Activated CD4-positive, alpha-beta T cell treated with anti-CD3 and anti-CD28 coated beads, Interleukin-2, amount 10 ng/mL, durations not matched to agents 7 days and 5 days (primary cell): ENCODE results near the gene NEK8. TPM values are rescaled to one million over a fixed set of nuclear protein-coding genes. Genes with fewer than 3 reads are reported as not detected.

Experiments
- CTCF ChIA-PET: fragments of 350-600 bp; sonication (Branson Sonifier 250); formaldehyde crosslinking; loops from one replicate; lab custom pipeline; 2021; ENCODE audit warnings: antibody characterized with exemption; lab: Charles Lee
- POLR2A ChIA-PET: fragments of 350-600 bp; sonication (Branson Sonifier 250); formaldehyde crosslinking; loops from one replicate; lab custom pipeline; 2021; ENCODE audit warnings: antibody characterized with exemption; lab: Charles Lee
- DNase-seq: peaks from one replicate; pipeline ENCODE4 v3.0.0-alpha.2; 2020
- H3K27ac Mint-ChIP-seq: one replicate; pipeline ENCODE4 v1.8.0; 2021; ENCODE audit warnings: mild to moderate bottlenecking, moderate library complexity, mixed read lengths
- H3K27me3 Mint-ChIP-seq: one replicate; pipeline ENCODE4 v1.8.0; 2021; ENCODE audit warnings: mixed read lengths
- H3K36me3 Mint-ChIP-seq: one replicate; pipeline ENCODE4 v1.8.0; 2021; ENCODE audit warnings: low read depth, mixed read lengths
- H3K4me1 Mint-ChIP-seq: one replicate; pipeline ENCODE4 v1.8.0; 2021; ENCODE audit warnings: mixed read lengths
- H3K4me3 Mint-ChIP-seq: one replicate; pipeline ENCODE4 v1.8.0; 2021; ENCODE audit warnings: mild to moderate bottlenecking, moderate library complexity, mixed read lengths
- H3K9me3 Mint-ChIP-seq: one replicate; pipeline ENCODE4 v1.8.0; 2021; ENCODE audit warnings: mixed read lengths
- total RNA-seq, 2 experiments: library from RNA; stranded (reverse); gene quantifications; one replicate each; pipeline ENCODE4 v1.2.3, GENCODE V29; 2021

NEK8 gene
- total RNA-seq, 2 experiments from 2014 or later, result 7.3 TPM

DNA sequence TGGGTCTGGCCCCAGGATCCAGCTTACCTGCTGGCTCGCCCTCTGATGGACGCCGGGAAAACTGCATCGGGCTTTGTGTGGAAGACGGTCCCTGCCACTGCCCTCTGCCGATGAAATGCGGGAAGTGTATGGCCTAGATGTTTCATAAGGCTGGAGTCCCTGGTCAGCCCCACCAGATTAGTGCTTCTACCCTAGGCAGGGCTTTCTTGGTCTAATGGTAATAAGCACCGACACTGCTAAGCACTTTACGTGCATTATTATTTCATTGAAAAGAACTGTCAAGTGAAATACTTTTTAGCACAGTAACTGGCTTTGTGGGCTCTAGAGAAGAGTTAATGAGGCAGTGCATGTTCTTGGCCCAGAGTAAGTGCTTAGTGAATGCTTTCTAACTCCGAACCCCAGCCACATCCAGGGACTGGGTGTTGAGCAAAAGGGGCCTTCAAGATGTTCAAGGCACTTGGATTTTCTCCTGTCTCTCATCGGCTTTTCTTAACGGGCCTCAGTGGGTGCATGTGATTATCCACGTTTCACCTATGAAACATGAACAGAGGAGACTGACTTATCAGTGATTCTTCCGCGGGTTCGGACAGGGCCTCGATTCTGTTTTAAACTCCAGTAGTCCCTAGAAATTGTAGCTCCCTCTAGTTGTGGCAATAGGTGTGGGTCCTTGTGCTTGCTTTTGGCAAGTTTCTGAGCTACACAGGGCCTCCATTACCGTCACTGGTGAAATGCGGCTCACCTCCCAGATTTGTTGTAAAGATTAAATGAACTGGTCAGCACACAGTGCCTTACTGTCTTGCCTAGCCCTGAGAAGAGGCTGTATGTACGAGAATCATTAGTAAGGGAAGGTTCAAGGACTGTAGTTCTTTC, 21.8 kb downstream of the NEK8 start:
- CTCF ChIA-PET, result interaction anchor here (0.6 to 20.1 kb wide), 35 partner anchors 9 to 395 kb away, joined by 3 to 420 read pairs (median 3); partner anchors contain the start of genes FAM222B, NEK8, RPL23A and SDF2
- Mint-ChIP-seq H3K4me1 (peaks cover 36% of the 10 kb centered on the region), H3K27ac (peak overlapping the region; percentile 31), H3K36me3 (peaks cover 9% of the 10 kb centered on the region), H3K27me3 (no peaks in the 10 kb centered on the region), H3K9me3 (no peaks in the 10 kb centered on the region), H3K4me3 (no peak overlapping the region)
- POLR2A ChIA-PET, result interaction anchor here (0.6 to 1.0 kb wide), 3 partner anchors 23 to 24 kb away, joined by 3 to 5 read pairs (median 4); no protein-coding TSS in a partner anchor
- peak; percentile 91 for DNase-seq

DNA sequence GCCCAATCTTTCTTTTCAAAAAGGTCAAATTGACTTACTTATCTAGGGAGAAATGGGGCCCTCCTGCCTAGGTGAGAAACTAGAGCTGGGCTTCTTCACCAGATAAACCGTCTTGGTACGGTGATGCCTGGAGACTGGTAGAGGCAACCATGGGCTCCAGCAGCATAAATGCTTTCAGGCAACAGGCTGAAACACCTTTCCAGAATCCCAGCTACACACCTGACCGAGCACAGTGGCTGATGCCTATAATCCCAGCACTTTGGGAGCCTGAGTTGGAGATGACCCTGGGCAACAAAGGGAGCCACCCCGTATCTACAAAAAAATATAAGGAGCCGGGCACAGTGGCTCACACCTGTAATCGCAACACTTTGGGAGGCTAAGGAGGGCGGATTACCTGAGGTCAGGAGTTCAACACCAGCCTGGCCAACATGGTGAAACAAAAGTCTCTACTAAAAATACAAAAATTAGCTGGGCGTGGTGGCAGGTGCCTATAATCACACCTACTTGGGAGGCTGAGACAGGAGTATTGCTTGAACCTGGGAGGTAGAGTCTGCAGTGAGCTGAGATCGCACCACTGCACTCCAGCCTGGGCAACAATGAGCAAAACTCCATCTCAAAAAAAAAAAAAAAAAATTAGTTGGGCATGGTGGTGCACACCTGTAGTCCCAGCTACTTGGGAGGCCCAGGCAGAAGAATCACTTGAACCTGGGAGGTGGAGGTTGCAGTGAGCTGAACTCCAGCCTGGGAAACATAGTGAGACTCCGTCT, 23.2 kb downstream of the NEK8 start:
- no peak for DNase-seq
- POLR2A ChIA-PET, result no interaction called here
- H3K36me3 Mint-ChIP-seq, result peaks cover 9% of the 10 kb centered on the region
- no peaks in the 10 kb centered on the region for H3K27me3 Mint-ChIP-seq
- no peaks in the 10 kb centered on the region for H3K9me3 Mint-ChIP-seq
- H3K4me3 Mint-ChIP-seq, result no peak overlapping the region
- no peak overlapping the region for H3K27ac Mint-ChIP-seq
- H3K4me1 Mint-ChIP-seq, result peaks cover 24% of the 10 kb centered on the region
- CTCF ChIA-PET, result interaction anchor here (0.5 to 20.1 kb wide), 13 partner anchors 8 to 393 kb away, joined by 3 to 420 read pairs (median 3); partner anchors contain the start of genes FAM222B, NEK8, SDF2 and SUPT6H

DNA sequence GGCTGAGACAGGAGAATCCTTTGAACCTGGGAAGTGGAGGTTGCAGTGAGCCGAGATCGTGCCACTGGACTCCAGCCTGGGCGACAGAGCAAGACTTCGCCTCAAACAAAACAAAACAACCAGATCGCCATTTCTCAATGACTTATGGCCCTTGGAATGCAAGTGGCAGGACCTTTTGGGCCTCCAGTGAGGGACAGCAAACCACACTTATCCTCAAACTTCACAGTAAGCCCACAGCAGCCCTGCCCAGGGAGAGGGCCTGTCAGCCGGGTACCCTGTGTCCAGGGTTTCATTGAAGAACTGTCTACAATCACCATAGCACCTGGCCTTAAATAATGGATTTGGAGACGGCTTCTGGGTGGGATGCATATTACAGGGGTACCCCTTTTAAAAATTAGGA, 26.9 kb downstream of the NEK8 start:
- H3K4me1 Mint-ChIP-seq, result peaks cover 6% of the 10 kb centered on the region
- H3K4me3 Mint-ChIP-seq, result no peak overlapping the region
- CTCF ChIA-PET, result interaction anchor here (1.6 to 20.1 kb wide), 2 partner anchors 8 to 25 kb away, joined by 6 to 420 read pairs; partner anchors contain the start of genes NEK8 and TLCD1

DNA sequence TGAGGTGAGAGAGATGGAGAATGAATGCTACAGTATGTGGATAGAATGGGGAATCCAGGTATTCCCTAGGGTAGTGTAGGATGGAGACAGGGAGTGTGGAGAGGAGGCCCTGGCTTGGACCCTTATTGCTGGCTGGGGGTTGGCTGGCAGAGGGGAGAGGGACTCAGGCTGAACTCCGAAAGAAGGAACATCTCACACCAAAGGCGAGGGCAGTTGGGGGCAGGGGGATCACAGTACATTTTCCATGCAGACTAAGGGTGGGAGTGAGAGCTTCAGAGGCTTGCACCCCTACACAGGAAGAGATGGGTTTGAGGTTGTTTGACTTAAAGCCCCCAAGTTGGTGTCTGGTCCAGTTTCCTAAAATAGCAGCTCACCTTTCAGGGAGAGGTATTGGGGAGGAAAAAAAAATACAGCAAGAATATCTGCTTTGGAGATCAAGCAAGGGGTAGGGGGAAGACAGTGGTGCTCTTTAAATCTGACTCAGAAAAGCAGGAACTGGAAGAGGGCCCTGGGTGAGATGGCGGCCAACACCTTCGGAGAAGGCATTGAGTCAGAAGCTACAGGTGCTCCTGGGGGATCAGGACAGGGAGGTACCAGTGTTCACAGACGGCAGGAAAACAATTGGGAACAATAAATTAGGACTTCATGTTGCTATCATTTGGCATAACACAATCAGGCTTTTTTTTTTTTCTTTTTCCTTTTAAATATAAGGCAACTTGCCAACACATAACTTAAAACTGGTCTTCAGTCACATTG, 27.6 kb downstream of the NEK8 start:
- ChIA-PET POLR2A (no interaction called here), CTCF (interaction anchor here (20.1 kb wide), 1 partner anchor 26 kb away, joined by 420 read pairs; the partner anchor contains the start of genes NEK8 and TLCD1)
- Mint-ChIP-seq H3K4me3 (no peak overlapping the region), H3K27me3 (no peaks in the 10 kb centered on the region), H3K27ac (no peak overlapping the region), H3K4me1 (peaks cover 6% of the 10 kb centered on the region), H3K36me3 (peaks cover 16% of the 10 kb centered on the region), H3K9me3 (no peaks in the 10 kb centered on the region)
- DNase-seq, result no peak

More for the DNA sequence above, 26.9 kb downstream of the NEK8 start:
- Mint-ChIP-seq H3K27me3 (no peaks in the 10 kb centered on the region), H3K27ac (no peak overlapping the region), H3K9me3 (no peaks in the 10 kb centered on the region), H3K36me3 (peaks cover 16% of the 10 kb centered on the region)
- POLR2A ChIA-PET, result no interaction called here
- no peak for DNase-seq

DNA sequence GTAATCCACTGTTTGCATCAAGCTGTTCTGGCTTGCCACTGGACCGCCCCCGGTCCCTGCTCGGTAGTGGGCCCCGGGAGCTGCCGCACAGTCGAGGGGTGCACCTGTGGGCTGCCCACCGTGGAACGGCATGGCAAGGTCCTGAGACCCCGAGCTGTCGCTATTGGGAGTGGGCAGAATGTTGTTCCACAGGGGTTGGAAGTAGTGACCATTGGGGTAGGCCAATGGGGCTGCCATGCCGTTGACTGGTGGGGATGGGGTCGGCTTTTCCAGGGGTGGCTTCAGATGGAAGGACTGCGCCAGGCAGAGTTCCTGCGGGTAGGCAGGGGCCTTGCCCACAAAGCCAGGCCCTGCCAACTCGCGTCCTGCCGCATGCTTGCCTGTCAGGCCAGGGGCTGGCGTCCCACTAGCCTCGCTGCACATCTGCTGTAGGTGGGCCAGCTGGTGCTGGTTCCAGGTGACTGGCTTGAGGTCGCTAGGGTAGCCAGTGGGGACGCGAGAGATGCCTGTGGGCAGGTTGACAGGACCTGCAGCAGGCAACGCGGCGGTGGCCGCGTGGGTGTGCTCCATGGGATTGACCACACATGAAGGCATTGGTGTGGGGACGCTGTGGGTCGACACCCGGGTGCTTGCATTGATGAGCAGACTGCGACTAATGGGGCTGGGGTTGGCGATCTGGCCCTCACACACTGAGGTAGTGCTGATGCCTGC, 30.0 kb downstream of the NEK8 start:
- CTCF ChIA-PET, result interaction anchor here (0.6 kb wide), 1 partner anchor 42 kb away, joined by 3 read pairs; no protein-coding TSS in a partner anchor
- no peak for DNase-seq
- Mint-ChIP-seq H3K4me3 (no peak overlapping the region), H3K36me3 (peaks cover 21% of the 10 kb centered on the region), H3K9me3 (no peaks in the 10 kb centered on the region), H3K27ac (peak overlapping the region; percentile 36), H3K4me1 (peaks cover 5% of the 10 kb centered on the region), H3K27me3 (no peaks in the 10 kb centered on the region)
- POLR2A ChIA-PET, result no interaction called here

DNA sequence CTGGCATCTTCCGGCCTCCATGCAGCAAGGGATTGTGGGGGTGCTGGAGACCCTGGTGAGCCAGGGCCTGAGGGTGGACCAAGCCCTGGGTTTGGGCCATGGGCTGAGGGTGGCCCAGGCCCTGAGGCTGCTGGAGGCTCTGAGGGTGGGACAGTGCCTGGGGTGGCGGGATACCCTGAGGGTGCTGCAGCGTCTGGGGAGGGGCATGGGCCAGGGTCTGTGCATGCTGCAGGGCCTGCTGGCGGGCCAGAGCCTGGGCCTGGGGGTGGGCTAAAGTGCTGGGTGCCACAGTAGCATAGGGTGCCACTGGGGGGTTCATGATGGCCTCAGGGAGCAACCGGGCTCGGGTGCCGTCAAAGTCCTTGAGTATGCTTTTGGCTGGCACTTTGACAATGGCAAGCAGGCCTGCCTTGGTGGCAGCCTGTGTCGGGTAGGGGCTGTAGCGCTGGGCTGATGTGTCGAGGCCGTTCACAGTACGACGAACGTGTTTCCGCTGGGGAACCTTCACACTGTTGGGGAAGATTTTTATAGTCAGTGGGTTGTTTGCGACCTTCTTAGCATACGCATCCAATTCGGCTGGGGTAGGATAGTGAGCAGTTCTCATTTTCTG, 30.8 kb downstream of the NEK8 start:
- H3K4me1 Mint-ChIP-seq, result peaks cover 8% of the 10 kb centered on the region
- H3K27ac Mint-ChIP-seq, result no peak overlapping the region

DNA sequence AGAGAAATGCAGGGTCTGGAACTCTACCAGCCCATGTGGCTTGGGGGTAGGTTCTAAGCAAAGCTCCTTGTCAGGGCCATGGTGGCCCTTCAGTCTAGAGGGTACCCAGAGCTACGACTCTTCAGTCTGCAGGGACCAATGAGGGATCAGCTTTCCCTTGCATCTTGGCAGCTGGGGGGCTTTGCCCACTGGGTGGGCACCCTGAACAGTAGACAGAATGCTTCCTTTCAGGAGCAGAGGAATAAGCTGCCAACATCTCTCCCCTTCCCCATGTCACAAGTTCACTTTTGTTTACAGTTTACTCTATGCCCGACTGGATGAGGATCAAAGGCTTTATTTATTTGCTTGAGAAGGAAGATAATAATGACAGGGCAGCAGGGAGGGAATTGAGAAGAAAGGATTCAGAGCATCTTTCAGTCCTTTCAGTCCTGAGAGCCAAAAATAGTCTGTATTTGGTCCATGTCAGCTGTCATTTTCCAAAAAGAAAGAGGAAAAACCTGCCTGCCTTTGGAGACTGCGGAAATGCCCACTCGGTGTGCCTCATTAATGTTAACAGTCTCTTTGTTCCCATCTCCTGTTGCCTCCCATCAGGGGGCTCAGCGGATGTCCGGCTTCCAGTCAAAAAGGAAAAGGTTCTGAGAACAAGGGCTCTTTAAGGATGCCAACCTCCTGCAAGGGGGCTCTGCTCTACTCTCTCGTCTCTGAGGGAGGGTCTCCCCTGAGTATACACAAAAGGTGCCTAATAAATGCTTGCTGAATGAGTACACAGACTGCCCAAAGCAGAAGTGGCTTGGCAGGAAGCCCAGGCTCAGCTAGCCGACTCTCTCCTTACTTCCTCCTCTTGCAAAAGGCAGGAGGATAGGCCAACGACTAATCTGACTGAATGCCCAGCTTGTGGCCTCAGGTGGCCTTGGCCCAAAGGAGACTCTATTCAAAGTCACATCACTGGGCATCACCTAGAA, 32.3 kb downstream of the NEK8 start:
- POLR2A ChIA-PET, result interaction anchor here (0.5 kb wide), 1 partner anchor 52 kb away, joined by 5 read pairs; no protein-coding TSS in a partner anchor
- CTCF ChIA-PET, result interaction anchor here (0.7 to 7.8 kb wide), 5 partner anchors 10 to 34 kb away, joined by 3 to 67 read pairs (median 5); partner anchors contain the start of gene TLCD1
- DNase-seq, result no peak
- peaks cover 8% of the 10 kb centered on the region for H3K4me1 Mint-ChIP-seq
- no peaks in the 10 kb centered on the region for H3K9me3 Mint-ChIP-seq
- no peaks in the 10 kb centered on the region for H3K27me3 Mint-ChIP-seq
- H3K4me3 Mint-ChIP-seq, result no peak overlapping the region
- no peak overlapping the region for H3K27ac Mint-ChIP-seq
- H3K36me3 Mint-ChIP-seq, result peaks cover 24% of the 10 kb centered on the region

More for the DNA sequence above, 30.8 kb downstream of the NEK8 start:
- ChIA-PET POLR2A (no interaction called here), CTCF (interaction anchor here (7.1 to 7.8 kb wide), 2 partner anchors 8 to 32 kb away, joined by 64 to 67 read pairs; partner anchors contain the start of gene TLCD1)
- no peak overlapping the region for H3K4me3 Mint-ChIP-seq
- DNase-seq, result no peak
- H3K9me3 Mint-ChIP-seq, result no peaks in the 10 kb centered on the region
- H3K36me3 Mint-ChIP-seq, result peaks cover 24% of the 10 kb centered on the region
- H3K27me3 Mint-ChIP-seq, result no peaks in the 10 kb centered on the region

DNA sequence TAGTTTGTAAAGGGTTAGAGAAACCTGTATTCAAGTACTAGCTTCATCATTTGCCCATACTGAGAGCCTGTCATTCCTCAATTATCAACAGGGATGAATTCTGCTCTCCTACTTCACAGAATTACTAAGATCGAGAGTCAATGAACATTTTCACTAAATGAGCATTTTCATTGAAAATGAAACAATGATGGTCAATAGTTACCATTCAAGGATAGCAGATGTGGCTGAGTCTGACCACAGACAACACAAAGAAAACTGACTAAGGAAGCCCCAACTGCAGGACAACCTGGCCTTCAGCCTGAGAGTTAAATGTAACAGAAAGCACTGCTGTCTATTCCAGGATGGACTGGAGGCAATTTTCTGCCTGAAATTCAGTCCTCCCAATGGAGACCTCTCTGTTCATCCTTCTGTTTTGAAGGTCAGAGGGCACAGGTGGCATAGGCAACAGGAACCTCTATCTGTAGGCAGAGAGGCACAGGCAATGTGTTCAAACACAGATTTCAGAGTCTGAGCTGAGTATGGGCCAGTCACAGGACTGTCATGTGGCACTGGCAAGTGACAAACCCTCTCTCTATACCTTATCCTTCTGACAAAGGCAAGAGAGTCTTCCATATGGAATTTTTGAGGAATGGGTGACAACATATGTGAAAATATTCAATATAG, 34.7 kb downstream of the NEK8 start:
- POLR2A ChIA-PET, result no interaction called here
- no peaks in the 10 kb centered on the region for H3K9me3 Mint-ChIP-seq
- no peak overlapping the region for H3K4me3 Mint-ChIP-seq
- CTCF ChIA-PET, result interaction anchor here (0.6 to 7.8 kb wide), 22 partner anchors 9 to 201 kb away, joined by 3 to 67 read pairs (median 5); partner anchors contain the start of genes RPL23A and TLCD1
- no peaks in the 10 kb centered on the region for H3K27me3 Mint-ChIP-seq
- H3K27ac Mint-ChIP-seq, result no peak overlapping the region
- H3K4me1 Mint-ChIP-seq, result peaks cover 8% of the 10 kb centered on the region
- DNase-seq, result no peak
- H3K36me3 Mint-ChIP-seq, result peaks cover 16% of the 10 kb centered on the region

DNA sequence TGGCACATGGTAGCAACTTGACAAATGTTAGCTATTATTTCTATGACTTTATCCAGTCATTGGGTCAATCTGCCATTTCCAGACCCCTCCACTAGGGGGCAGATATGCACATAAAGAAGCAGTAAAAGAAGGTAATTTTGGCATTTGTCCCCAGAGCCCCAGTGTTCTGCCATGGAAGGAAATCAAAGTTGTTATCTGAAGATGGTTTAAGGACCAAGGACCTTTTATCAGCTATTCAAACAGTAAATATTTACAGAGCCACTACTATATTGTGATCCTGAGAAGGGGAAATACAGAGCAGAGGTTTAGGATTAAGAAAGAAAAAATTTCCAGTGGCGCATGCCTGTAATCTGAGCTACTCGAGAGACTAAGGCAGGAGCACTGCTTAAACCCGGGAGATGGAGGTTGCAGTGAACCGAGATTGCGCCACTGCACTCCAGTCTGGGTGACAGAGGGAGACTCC, 35.2 kb downstream of the NEK8 start:
- peaks cover 8% of the 10 kb centered on the region for H3K4me1 Mint-ChIP-seq
- CTCF ChIA-PET, result interaction anchor here (0.8 to 7.8 kb wide), 25 partner anchors 9 to 230 kb away, joined by 3 to 67 read pairs (median 5); partner anchors contain the start of genes RPL23A, TLCD1 and TRAF4
- H3K36me3 Mint-ChIP-seq, result peaks cover 14% of the 10 kb centered on the region
- no peak overlapping the region for H3K4me3 Mint-ChIP-seq
- DNase-seq, result peak; percentile 86
- POLR2A ChIA-PET, result no interaction called here
- no peaks in the 10 kb centered on the region for H3K9me3 Mint-ChIP-seq
- no peak overlapping the region for H3K27ac Mint-ChIP-seq
- H3K27me3 Mint-ChIP-seq, result no peaks in the 10 kb centered on the region

DNA sequence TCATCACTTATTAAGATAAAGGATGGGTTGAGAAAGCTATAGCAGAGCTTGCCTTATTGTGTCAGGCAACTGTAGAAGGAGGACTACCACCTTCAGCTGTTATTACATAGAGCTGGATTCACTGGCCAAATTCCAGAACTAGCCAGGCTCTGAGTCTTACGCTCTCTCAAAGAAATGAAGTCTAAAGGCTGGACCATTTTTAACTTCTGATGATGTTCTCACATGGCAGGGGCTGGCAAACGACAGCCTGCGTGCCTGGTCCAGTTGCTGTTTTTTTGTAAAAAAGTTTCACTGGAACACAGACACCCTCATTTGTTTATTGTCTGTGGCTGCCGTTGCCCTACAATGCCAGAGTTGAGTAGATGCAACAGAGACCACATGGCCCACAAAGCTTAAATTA, 36.5 kb downstream of the NEK8 start:
- POLR2A ChIA-PET, result no interaction called here
- Mint-ChIP-seq H3K27me3 (no peaks in the 10 kb centered on the region), H3K36me3 (peaks cover 10% of the 10 kb centered on the region), H3K4me1 (peaks cover 8% of the 10 kb centered on the region), H3K9me3 (no peaks in the 10 kb centered on the region), H3K4me3 (no peak overlapping the region), H3K27ac (no peak overlapping the region)
- no peak for DNase-seq
- CTCF ChIA-PET, result interaction anchor here (0.6 to 7.8 kb wide), 11 partner anchors 9 to 229 kb away, joined by 3 to 67 read pairs (median 5); partner anchors contain the start of gene TLCD1
